GM18519 (cell line): Measurements from ENCODE around the gene HLA-DPB1.
"Not testable (repeated sequence)": the region's sequence is repeated elsewhere in the genome, so short reads cannot be mapped to it uniquely, and the experiment has no call there.

Experiments used
- ATAC-seq: cut with Tn5 transposase; IDR thresholded peaks from one replicate; pipeline ENCODE4 v1.9.1; 2021; ENCODE audit warnings: mild to moderate bottlenecking, moderate library complexity; ENCODE audit not compliant: unreplicated experiment, low FRiP score

HLA-DPB1 gene

DNA sequence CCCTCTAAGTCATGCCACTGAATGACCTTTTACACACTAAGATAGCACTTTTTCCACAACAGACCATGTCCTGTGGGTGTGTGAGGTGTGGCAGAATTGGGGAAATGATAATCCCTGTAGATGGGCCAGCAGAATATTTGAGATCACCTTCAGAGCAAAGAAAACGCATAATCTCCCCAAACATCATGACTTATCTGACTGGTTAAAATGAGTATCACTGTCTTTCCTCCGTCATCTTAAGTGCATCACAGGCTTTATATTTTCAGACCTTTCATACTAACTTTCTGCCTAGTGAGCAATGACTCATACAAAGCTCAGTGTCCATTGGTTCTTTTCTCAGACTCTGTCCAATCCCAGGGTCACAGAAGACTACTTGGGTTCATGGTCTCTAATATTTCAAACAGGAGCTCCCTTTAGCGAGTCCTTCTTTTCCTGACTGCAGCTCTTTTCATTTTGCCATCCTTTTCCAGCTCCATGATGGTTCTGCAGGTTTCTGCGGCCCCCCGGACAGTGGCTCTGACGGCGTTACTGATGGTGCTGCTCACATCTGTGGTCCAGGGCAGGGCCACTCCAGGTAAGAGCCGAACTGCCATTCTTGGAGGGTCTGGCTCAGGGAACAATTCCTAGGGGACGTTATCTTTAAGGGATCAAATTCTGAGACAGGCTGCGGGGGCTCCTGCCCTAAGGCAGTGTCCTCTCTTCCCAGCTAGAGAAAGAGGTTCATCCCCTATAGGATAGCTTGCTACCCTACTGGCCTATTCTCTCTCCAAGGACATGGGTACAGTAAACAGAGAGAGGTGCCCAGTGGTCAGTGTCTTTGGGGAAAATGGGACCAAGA lies at the start of gene HLA-DPB1:
TSS of gene HLA-DPB1 (plus strand) at position 423 of the 838 bp plus-strand sequence. CDS start at position 475, 52 bp downstream.
- peak; percentile 52 for ATAC-seq

DNA sequence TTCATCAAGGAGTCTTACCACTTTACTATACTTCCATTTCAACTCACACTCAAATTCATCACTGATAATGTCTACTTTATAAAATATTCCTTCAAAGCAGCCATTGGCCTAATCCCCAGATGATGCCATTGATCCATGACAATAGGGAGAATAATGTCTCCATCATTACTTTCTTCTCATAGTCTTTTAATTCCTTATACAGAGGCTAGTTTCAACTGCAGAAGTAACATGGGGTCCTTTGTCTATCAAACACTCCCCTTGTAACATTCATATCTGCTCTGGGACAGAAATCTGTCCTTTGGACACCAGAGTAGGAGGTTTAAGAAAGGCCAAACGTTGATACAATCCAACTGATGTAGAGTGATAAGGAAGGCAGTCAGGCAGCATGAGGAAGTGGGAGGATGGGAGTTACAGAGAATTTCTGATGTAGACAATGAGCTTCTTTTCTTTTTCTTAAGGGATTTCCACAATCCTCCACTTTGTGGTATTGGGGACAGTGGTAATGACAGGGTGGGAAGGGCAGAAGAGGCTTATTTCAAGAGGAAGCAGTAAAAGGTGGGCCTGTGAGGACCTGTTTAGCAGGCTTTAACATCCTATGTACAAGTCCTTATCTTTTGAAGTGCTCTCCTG lies 47.5 kb upstream of the HLA-DPB1 start:
- ATAC-seq: peak; percentile 2

GRCh38 chr6:33029328-33030184 lies 46.2 kb upstream of the HLA-DPB1 start:
- peak; percentile 39 for ATAC-seq

DNA sequence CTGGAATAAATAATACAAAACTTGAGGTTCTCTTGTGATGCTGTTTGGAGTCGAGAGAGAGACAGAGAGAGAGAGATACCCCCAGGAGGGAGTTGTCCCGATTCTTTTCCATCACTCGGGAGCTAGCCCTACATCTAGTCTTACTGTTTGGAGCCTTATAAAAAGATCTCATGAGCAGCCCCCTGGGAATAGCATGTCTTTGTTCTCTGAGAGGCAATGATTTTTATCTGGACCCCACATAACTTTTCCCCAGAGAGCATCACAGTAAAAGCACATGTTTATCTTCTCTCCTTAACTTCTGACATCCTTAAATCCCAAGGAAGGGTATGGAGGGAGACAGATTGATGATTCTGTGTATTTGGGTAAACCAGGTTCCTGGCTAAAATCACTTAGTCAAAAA lies 45.5 kb upstream of the HLA-DPB1 start:
- ATAC-seq: no peak

DNA sequence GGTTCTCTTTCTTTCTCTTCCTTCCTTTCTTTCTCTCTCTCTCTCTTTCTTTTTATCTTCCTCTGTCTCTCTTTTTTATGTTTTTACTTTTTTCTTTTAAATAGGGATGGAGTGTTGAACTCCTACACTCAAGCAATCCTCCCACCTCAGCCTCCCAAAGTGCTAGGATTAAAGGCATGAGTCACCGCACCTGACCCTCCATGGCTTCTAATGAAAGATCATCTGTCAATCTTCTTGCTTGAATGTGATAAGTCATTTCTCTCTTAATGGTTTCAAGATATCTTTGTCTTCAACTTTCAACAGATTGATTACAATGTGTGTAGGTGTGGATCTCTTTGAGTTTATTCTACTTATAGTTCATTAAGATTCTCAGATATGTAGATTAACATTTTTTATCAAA lies 41.2 kb upstream of the HLA-DPB1 start:
- ATAC-seq: no peak

DNA sequence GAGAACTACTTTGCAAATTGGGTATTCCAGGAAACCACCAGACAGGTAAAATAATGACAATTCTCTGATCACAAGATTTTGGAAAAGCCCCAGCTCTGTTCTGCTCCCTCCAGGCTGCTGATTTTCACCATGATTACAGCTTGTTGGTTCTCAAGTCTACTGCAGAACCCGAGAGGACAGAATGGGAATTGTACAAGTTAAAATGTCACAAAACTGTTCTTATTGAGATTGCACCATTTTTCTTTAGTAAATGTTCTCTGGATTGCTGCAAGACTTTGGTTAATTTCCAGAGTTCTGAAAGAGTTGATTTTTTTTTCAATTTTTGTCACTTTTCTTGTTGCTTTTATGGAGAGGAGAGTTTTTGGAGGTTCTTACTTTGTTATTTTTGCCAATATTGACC lies 39.3 kb upstream of the HLA-DPB1 start:
- ATAC-seq: no peak

DNA sequence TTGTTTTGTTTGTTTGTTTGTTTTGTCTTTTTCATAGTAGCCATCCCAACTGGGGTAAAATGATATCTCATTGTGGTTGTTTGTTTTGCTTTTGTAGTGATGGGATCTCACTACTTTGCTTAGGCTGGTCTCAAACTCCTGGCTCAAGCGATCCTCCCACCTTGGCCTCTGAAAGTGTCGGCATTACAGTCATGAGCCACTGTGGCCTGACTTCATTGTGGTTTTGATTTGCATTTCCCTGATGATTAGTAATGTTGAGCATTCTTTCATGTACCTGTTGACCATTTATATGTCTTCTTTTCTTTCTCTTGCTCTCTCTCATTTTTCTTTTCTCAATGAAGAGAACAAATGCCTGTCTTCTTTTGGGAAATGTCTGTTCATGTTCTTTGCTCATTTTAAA lies 35.6 kb upstream of the HLA-DPB1 start:
- ATAC-seq: no peak

DNA sequence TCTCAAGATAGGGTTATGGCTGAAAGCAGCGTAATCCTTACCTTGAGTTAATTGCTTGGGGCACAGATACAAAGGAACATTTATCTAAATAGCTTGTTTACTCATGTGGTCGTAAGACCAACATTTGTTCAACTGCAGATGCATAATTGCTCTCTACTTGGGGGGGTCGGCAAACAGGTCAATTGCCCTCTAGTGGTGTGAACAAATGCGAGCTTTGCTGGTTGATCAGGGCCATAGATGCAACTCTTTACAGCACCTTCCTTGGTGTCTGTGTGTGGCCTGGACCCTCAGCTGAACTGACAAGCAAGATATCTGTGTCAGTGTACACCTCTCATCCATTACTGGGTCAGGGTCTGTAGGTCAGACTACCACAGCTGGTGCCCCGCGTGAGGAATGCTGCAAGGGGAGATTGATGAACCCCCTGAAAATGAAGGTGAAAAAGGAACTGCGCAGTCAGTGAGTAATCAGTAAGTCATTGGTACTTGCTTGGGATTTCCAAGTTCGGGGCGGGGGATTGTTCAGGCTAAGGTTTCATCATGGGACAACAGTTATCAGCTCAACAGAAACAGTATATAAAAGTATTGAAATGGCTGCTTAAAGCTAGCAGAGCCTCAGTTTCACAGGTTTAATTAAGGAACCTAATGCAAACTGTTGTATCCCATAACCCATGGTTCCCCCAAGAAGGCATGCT lies 26.3 kb upstream of the HLA-DPB1 start:
- no peak for ATAC-seq

- no peak for ATAC-seq
Observed at GRCh38 chr6:33050014-33050810, 25.6 kb upstream of the HLA-DPB1 start.

- no peak for ATAC-seq
Observed at GRCh38 chr6:33052627-33053026, 23.2 kb upstream of the HLA-DPB1 start.

DNA sequence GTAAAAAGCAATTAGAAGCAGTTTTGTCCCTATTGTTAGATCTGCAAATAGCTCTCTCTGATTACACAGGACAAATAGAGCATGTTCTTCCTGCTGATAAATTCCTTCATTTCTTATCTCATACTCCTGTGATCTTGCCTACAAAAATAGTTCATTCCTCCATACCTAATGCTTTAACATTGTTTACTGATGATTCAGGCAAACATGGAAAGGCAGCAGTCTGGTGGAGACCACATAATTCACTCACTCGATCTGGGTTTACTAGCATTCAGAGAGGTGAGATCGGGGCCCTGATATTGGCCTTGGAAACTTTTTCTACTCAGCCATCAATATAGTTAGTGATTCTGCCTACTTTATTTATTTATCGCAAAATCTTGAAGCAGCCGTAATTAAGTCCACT lies 22.6 kb upstream of the HLA-DPB1 start:
- ATAC-seq: no peak

GRCh38 chr6:33057222-33058150 lies 18.3 kb upstream of the HLA-DPB1 start:
- ATAC-seq: no peak

- no peak for ATAC-seq
Observed at GRCh38 chr6:33061987-33062386, 13.8 kb upstream of the HLA-DPB1 start.

GRCh38 chr6:33063435-33063834 lies 12.4 kb upstream of the HLA-DPB1 start:
- ATAC-seq: not testable (repeated sequence)

- ATAC-seq: no peak
Observed at GRCh38 chr6:33064723-33065122, 11.1 kb upstream of the HLA-DPB1 start.

DNA sequence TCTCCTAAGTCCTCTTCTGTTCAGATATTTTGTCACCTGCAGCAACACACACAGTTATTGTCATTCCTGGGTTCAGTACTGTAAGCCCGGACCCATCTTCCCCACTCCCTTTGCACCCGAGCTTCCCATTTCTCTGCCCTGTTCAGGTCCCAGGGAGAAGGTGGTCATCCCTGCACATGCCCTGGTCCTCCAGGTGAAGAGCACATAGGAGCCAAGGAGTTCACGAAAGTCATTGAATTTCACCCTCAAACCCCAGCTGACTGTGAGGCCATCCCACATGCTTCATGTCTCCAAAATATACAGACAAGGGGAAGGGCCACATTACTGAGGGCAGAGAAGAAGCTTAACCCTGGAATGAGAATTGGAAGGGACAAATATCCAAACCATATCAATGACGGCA lies 10.5 kb upstream of the HLA-DPB1 start:
- no peak for ATAC-seq

GRCh38 chr6:33066917-33067521 lies 8.8 kb upstream of the HLA-DPB1 start:
- no peak for ATAC-seq

GRCh38 chr6:33069021-33069738 lies 6.6 kb upstream of the HLA-DPB1 start:
- ATAC-seq: no peak
